Measurements from ENCODE around the gene RNF145.

Gene RNF145

GRCh38 chr5:159218595-159219023, 9.3 kb upstream of the RNF145 start:
- DNase-seq (ENCODE audit: low read depth, low spot score), result no peak

DNA sequence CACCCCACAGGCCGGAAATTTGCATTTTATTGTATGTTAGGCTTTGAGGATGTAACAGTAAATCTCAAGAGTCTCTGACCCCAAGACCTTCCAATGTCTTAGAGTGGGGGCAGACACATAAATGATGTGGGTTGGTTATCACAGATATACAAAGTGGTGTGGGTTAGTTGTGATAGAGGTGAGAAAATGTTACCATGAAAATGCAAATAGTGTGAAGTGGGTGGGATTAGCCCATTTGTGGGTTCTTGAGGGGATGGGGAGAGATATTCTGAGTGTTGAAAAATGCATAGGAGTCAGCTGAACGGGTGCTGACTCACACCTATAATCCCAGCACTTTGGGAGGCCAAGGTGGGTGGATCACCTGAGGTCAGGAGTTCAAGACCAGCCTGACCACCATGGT, 7.9 kb upstream of the RNF145 start:
- no peak for DNase-seq (ENCODE audit: low read depth, low spot score)

- no peak for DNase-seq (ENCODE audit: low read depth, low spot score)
Measured at GRCh38 chr5:159216454-159216853, 7.1 kb upstream of the RNF145 start.

- no peak for DNase-seq (ENCODE audit: low read depth, low spot score)
Measured at GRCh38 chr5:159215886-159216285, 6.5 kb upstream of the RNF145 start.

DNA sequence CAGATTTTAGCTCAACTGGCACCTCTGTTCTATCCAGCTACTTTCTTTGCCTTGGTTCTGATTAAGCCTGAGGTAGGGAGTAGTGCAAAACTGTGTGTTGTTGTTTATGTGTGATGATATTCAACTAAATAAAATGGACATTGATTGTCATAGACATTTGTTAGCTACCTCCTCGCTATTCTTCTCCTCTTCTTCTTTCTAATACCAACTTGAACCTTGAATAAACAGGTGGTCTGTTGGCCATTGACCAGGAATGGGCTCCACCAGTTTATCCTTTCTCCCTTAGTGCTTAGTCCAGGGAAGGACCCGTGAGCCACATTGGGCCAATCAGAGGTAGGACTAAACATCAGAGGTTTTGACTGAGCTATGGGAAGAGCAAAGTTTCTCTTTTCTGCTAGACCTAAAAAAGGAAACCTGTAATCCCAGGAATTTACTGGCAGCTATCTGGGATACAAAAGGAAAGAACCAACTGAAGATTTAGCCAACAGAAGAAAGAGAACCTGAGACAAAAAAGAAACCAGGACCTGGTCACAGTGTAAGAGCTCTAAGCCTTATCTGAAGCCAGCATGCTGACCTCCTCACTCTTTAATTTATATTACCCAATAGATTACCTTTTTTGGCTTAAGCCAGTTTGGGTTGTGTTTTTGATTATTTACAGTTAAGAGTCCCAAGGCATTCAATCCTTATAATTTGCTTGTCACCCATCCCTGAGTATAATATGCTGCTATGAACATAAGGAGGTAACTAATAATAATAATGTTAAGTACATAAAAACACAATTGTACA, 5.3 kb upstream of the RNF145 start:
- DNase-seq (ENCODE audit: low read depth, low spot score), result no peak

DNA sequence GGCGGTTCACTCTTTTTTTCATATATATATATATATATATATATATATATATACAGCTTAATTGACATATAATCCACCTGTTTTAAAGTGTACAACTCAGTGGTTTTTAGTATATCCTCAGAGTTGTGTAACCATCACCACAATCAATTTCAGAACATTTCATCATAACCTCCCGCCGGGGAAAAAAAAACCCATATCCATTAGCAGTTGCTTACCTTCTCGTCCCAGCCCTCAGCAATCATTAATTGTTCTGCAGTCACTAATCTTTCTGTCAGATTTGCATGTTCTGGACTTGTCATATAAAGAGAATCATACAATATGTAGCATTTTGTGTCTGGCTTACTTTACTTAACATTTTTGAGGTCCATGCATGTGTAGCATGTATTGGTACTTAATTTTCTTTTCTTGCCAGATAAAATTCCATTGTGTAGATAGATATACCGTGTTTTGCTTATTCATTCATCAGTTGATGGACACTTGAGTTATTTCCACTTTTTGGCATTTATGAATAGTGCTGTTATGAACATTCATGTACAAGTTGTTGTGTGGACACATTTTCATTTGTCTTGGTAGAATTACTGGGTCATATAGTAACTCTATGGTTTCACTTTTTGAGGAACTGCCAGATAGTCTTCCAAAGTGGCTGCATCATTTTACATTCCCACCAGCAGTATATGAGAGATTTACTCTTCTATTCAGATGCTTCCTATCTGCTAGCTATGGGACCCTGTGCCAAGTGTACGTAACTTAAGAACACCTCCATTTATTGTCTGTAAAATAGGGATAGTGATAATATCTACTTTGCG, 3.5 kb upstream of the RNF145 start:
- DNase-seq (ENCODE audit: low read depth, low spot score), result no peak

- DNase-seq (ENCODE audit: low read depth, low spot score), result no peak
Measured at GRCh38 chr5:159211729-159212174, 2.4 kb upstream of the RNF145 start.

GRCh38 chr5:159210846-159211245, 1.5 kb upstream of the RNF145 start:
- DNase-seq (ENCODE audit: low read depth, low spot score), result no peak

GRCh38 chr5:159210210-159210661, 883 bp upstream of the RNF145 start:
- DNase-seq (ENCODE audit: low read depth, low spot score), result no peak

DNA sequence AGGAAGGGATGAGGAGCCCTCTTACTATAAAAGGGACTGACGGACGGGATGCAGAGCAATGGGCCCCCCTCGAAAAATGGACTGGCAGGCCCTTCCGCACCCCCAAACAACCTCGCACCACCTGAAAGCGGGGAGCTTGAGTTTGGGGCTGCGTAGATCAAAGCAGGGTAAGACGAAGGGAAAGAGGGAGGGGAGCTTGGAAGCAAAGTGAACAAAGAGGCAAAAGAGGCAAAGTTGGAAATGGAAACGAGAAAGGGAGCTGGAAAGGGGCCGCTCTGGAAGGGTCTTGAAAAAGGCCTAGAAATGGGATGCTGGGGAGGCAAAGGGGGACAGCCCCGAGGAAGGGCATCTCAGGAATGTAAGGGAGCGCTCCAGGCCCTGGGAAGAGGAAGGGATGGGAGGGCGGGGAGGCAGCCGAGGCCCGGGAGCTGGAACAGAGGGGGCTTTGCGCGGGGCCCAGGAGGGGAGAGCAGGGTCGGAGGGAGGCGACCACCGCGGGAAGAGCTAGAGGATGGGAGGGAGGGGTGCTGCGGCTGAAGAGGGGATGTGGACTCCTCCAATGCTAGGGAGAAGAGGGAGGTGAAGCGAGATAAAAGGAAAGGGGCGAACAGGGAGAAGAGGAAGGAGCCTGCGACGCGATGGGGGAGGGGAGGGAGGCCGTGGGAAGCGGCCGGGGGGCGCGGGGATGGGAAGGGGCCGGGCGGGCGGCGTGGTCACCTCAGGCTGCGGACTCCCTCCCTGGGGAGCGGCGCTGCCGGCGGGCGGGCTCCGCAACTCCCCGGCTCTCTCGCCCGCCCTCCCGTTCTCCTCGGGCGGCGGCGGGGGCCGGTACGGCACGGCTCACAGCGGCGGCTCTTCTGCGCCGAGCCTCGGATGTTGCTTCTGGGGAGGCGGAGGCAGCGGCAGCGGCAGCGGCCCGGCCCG, 577 bp downstream of the RNF145 start:
- DNase-seq (ENCODE audit: low read depth, low spot score), result no peak

- DNase-seq (ENCODE audit: low read depth, low spot score), result no peak
Measured at GRCh38 chr5:159207686-159208513, 1.5 kb downstream of the RNF145 start.

DNA sequence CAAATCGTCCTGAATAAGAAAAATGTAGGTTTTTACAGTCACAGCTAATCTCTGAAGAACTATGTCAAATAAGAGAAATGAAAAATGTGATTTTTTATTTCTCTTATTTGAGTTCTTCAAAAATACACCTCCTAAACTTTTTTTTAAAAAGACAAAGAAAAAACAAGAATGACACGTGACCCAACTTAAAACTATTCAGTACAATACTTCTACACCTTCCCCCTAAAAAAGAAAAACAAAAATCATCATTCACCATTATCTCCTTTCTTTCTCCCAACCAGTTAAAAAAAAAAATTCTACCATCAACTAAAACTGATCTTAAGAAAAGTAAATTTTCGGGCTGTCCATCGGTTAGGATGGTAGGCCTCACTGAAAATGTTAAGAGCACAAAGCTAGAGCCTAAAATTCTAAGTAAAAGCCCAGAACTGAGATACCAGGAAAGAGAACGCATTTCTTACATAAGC, 2.1 kb downstream of the RNF145 start:
- no peak for DNase-seq (ENCODE audit: low read depth, low spot score)

DNA sequence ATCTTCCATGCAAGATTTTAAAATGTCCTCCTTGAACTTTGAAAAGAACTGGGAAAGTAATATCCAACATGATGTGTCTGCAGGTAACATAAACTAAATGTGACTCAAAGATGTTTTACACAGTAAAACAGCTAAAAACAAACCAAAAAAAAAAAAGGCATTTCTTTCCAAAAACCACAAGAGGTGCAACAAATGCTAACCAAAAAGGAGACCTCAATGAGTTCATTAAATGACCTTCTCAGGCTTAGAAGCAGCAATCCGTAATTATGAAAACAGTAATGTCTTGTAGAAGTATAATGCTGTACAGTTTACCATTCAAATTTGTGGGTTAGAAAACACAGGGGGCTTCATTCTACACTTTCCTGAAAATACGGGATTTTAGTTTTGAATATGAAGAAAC, 2.5 kb downstream of the RNF145 start:
- no peak for DNase-seq (ENCODE audit: low read depth, low spot score)

DNA sequence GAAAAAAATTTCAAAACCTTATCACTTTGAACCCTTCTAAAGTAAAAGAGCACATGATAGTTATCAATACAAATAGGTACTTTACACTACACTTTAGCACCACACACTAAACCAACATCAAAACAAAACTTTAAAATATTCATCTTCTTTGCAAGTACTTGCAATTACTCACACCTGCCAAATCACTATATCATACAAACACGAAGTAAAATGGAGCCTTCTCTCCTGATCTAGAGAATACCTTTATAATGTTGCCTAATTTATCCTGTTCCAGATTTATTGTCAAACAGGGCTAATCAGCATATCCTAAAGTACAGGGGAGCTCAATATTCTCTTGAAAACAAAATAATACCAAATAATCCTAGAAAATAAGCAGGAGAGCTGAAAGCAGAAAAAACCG, 3.0 kb downstream of the RNF145 start:
- DNase-seq (ENCODE audit: low read depth, low spot score), result no peak

GRCh38 chr5:159203351-159203750, 6.0 kb downstream of the RNF145 start:
- DNase-seq (ENCODE audit: low read depth, low spot score), result no peak

DNA sequence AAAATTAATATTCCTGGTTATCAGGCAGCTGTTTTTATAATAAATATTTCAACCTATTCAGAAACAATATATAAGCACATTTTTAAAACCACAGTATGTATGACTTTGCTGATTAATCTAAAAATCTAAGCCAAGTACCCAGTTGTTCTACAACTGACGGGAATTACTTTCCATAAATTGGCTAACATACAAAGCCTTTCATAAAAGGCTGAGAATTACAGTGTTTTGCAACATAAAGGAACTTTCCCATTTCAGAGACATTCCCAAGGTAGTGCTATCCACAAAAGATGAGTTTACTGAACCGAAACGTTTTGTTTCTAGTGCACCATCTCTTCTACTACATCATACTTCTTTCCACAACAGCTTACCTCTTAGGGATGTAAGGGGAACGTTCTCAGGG, 7.2 kb downstream of the RNF145 start:
- DNase-seq (ENCODE audit: low read depth, low spot score), result no peak

DNA sequence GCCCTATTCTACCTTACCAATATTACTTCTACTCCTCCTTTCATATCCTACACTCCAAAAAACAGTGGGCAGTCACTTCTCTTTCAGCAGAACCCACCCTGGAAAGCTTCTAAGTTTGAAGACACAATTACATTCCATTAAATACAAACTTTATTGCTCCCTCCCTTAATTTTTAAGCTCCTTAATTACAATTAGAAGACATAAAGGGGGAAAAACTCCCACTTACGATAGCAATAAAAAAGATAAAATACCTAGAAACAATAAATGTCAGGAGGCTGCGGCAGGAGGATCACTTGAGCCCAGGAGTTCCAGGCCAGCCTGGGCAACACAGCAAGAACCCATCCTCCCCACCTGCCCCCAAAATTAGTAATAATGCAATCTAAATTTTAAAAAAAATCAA, 9.6 kb downstream of the RNF145 start:
- no peak for DNase-seq (ENCODE audit: low read depth, low spot score)

DNA sequence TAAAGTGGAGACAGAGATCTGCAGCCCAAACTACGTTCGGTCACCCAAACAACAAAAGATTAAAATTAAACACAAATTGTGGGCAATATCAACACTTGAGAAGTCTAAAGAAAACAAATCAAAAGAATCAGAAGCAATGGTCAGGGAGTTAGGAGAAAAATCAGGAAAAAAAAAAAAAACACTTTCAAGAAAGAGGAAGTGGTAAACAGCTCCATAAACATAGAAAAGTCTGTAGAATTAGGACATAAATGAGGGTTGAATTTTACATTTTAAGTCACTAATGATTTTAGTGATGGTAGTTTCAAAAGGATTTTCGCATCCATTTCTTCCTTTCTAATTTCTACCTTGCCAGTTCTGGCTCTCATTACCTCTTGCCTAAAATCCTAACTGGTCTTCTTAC, 10.1 kb downstream of the RNF145 start:
- DNase-seq (ENCODE audit: low read depth, low spot score), result no peak

DNA sequence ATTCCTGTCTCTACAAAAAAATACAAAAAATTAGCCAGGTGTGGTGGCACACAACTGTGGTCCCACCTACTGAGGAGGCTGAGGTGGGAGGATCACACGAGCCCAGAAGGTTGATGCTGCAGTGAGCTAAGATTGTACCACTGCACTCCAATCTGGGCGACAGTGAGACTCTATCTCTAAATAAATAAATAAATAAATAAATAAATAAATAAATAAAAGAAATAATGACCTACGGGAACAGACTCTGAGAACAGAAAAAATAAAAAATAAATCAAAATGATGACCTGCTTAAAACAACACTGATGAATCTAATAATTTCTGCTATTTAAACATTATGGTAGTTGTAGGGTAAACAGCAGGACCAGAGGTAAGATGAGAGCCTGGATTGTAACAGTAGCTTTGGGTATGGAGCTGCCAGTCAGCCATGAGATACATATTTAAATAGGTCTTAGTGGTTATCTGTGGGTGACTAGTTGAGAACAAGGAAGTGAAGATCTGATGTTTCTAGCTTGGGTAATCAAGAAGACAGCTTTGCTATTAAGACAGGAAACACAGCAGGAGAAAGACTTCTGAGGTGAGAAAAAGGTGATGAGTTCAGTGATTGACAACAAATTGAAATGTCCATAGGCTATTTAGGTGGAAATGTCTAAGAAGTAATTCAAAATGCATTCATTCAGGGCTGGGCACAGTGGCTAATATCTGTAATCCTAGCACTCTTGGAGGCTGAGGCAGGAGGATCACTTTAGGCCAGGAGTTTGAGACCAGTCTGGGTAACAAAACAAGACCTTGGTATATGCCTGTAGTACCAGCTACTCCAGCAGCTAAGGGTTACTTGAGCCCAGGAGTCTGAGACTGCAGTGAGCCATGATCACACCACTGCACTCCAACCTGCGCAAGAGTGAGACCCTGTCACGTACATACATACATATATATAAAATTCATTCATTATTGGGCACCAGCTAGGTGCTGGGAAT, 11.0 kb downstream of the RNF145 start:
- DNase-seq (ENCODE audit: low read depth, low spot score), result no peak

DNA sequence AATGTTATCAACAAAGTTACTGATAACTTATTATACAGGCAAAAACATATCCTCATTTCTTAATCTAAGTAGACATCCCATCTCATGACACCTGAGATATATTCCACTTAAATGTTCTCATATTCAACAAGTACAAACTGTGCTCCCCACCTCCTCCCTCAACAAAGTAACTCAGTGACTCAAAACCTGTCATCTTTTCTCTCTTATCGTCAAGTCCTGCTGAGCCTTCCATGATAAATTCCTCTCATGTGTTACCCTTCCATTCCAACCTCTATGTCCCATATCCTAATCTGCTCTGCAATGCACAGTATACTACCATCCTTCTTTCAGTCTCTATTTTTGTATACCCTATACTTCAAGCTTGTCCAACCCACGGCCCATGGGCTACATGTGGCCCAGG, 13.6 kb downstream of the RNF145 start:
- DNase-seq (ENCODE audit: low read depth, low spot score), result no peak
